A673 (cell line): ENCODE results near the gene ACOT4. TPM values are rescaled to one million over a fixed set of nuclear protein-coding genes. Genes with fewer than 3 reads are reported as not detected.
A peak's percentile ranks its signal among the peaks of the same experiment; 100 is the strongest.
"Not testable (repeated sequence)": the region's sequence is repeated elsewhere in the genome, so short reads cannot be mapped to it uniquely, and the experiment has no call there.

ENCODE experiments used
- BruUV-seq: library from RNA; stranded (reverse); fragments of 400-500 nt; replicated peaks from 2 replicates; lab custom pipeline; 2021; lab: Mats Ljungman, UMichigan
- CTCF ChIA-PET: fragments of 300-600 bp; sonication (Branson Sonifier 250); formaldehyde crosslinking; loops from one replicate; lab custom pipeline; 2022; ENCODE audit warnings: antibody characterized with exemption; lab: Charles Lee
- POLR2A ChIA-PET: fragments of 300-600 bp; sonication (Branson Sonifier 250); formaldehyde crosslinking; loops from one replicate; lab custom pipeline; 2022; ENCODE audit warnings: antibody characterized with exemption; ENCODE audit not compliant: low non-redundant PET; lab: Charles Lee
- DNase-seq: peaks from one replicate; pipeline ENCODE4 v3.0.0-alpha.2; 2015; ENCODE audit warnings: low spot score
- H3K27ac ChIP-seq: fragments of 200-600 bp; sonication (generic); 2 replicates; pipeline ENCODE4 v1.5.1; 2016; ENCODE audit warnings: mixed run types, low read depth, mild to moderate bottlenecking, mixed read lengths, antibody characterized with exemption, low read length; ENCODE audit not compliant: poor library complexity, severe bottlenecking
- H3K27me3 ChIP-seq: fragments of 200-600 bp; sonication (generic); replicated peaks from 2 replicates; pipeline ENCODE4 v1.6.1; 2017; ENCODE audit warnings: mixed run types, low read depth, mild to moderate bottlenecking, mixed read lengths, antibody characterized with exemption, low read length; ENCODE audit not compliant: insufficient read depth, poor library complexity
- H3K36me3 ChIP-seq: fragments of 200-600 bp; sonication (generic); 2 replicates; pipeline ENCODE4 v1.6.1; 2016; ENCODE audit warnings: mixed run types, mild to moderate bottlenecking, mixed read lengths, antibody characterized with exemption, low read length; ENCODE audit not compliant: insufficient read depth, poor library complexity, severe bottlenecking
- H3K4me1 ChIP-seq: fragments of 200-600 bp; sonication (generic); 2 replicates; pipeline ENCODE4 v1.6.1; 2017; ENCODE audit warnings: mixed run types, mild to moderate bottlenecking, mixed read lengths, antibody characterized with exemption, low read length; ENCODE audit not compliant: insufficient read depth, poor library complexity, severe bottlenecking
- H3K4me3 ChIP-seq: fragments of 200-600 bp; sonication (generic); 2 replicates; pipeline ENCODE4 v1.5.1; 2016; ENCODE audit warnings: low read depth, mixed run types, mild to moderate bottlenecking, mixed read lengths, low read length; ENCODE audit not compliant: poor library complexity, severe bottlenecking
- H3K9me3 ChIP-seq: fragments of 200-600 bp; sonication (generic); 2 replicates; pipeline ENCODE4 v1.6.1; 2016; ENCODE audit warnings: mixed run types, low read depth, mild to moderate bottlenecking, mixed read lengths, antibody characterized with exemption, low read length; ENCODE audit not compliant: poor library complexity, severe bottlenecking
- EZH2 ChIP-seq: fragments of 200-600 bp; sonication (generic); IDR thresholded peaks from 2 replicates; pipeline ENCODE4 v1.6.1; 2017; ENCODE audit warnings: borderline replicate concordance, low read depth, mild to moderate bottlenecking, mixed read lengths, antibody characterized with exemption, low read length; ENCODE audit not compliant: poor library complexity, severe bottlenecking
- intact Hi-C: fragments of 100-400 bp; cut with micrococcal nuclease; formaldehyde crosslinking; loops from one replicate; pipeline ENCODE4 v1.10.0; 2022; ENCODE audit not compliant: unreplicated experiment
- total RNA-seq: library from RNA; stranded (reverse); gene quantifications from 2 replicates; pipeline ENCODE4 v1.2.3, GENCODE V29; 2021
- TF ChIP-seq, protein P1 (sequence below): fragments of 300-800, 200-600 bp; sonication (generic); conservative IDR thresholded peaks from 2 replicates; pipeline ENCODE4 v1.5.1; 2017; ENCODE audit warnings: low read depth, mild to moderate bottlenecking, antibody characterized with exemption, low read length, moderate library complexity, mixed read lengths

The ACOT4 gene
- total RNA-seq, 1 experiment from 2014 or later, result 0.28 TPM

DNA sequence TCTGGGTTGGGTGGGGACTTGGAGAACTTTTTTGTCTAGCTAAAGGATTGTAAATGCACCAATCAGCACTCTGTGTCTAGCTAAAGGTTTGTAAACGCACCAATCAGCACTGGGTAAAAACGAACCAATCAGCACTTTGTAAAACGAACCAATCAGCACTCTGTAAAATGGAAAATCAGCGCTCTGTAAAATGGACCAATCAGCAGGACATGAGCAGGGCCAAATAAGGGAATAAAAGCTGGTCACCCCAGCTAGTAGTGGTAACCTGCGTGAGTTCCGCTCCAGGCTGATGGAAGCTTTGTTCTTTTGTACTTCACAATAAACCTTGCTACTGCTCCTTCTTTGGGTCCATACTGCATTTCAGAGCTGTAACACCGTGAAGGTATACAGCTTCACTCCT is 24.3 kb upstream of the ACOT4 start:
- peaks cover 7% of the 10 kb centered on the region for H3K4me1 ChIP-seq
- CTCF ChIA-PET, result interaction anchor here (0.6 to 1.1 kb wide), 3 partner anchors 29 to 96 kb away, joined by 3 to 14 read pairs (median 5); no protein-coding TSS in a partner anchor
- H3K9me3 ChIP-seq, result no peaks in the 10 kb centered on the region
- H3K36me3 ChIP-seq, result no peaks in the 10 kb centered on the region
- DNase-seq, result no peak
- POLR2A ChIA-PET, result interaction anchor here (0.6 kb wide), 1 partner anchor 30 kb away, joined by 10 read pairs; the partner anchor contains the start of gene ACOT1
- TF ChIP-seq, protein P1, sequence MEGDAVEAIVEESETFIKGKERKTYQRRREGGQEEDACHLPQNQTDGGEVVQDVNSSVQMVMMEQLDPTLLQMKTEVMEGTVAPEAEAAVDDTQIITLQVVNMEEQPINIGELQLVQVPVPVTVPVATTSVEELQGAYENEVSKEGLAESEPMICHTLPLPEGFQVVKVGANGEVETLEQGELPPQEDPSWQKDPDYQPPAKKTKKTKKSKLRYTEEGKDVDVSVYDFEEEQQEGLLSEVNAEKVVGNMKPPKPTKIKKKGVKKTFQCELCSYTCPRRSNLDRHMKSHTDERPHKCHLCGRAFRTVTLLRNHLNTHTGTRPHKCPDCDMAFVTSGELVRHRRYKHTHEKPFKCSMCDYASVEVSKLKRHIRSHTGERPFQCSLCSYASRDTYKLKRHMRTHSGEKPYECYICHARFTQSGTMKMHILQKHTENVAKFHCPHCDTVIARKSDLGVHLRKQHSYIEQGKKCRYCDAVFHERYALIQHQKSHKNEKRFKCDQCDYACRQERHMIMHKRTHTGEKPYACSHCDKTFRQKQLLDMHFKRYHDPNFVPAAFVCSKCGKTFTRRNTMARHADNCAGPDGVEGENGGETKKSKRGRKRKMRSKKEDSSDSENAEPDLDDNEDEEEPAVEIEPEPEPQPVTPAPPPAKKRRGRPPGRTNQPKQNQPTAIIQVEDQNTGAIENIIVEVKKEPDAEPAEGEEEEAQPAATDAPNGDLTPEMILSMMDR, result no peak
- no peak for TF ChIP-seq EZH2
- no peaks in the 10 kb centered on the region for H3K27me3 ChIP-seq
- no TSS peak for BruUV-seq
- no peak overlapping the region for H3K27ac ChIP-seq
- H3K4me3 ChIP-seq, result no peak overlapping the region
- intact Hi-C loops, result no loop called here

DNA sequence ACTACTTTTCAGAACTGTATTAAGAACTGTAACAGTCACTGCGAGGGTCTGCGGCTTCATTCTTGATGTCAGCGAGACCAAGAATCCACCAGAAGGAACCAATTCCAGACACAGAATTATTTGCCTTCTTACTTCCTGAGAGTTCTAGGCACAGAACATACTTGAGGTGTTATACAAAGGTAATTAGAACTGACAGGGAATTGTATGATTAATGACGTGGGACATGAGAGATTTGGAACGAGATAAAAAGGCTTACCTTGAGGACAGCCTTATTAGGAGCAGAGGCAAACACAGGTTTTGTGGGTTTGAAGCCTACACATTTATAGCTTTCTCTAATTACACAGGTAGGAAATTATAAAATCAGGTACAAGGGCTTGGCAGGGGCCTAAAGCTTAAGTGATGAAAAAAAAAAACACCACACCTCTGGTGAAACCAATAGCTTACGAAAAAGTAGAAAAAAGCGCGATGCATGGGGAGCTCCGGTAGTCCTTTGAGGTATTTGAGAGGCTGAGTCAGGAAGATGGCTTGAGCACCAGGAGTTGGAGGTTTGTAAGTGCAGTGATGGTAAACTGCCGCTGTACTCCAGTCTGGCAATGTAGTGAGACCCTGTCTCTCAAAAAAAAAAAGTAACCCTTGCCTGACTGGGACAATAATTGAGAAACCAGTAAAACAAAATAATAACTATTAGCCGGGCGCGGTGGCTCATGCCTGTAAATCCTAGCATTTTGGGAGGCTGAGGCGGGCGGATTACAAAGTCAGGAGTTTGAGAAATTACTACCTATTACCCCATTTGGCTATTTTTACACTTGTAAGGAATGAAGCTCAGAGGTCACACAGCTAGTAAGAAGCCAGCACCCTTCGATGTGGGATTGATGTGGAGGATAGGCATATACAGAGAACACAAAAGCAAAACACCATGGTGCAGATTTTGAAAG is 23.5 kb upstream of the ACOT4 start:
- Histone ChIP-seq H3K27me3 (no peaks in the 10 kb centered on the region), H3K9me3 (no peaks in the 10 kb centered on the region), H3K4me3 (peak overlapping the region; percentile 51), H3K36me3 (no peaks in the 10 kb centered on the region), H3K27ac (peak overlapping the region; percentile 79), H3K4me1 (peaks cover 7% of the 10 kb centered on the region)
- ChIA-PET POLR2A (interaction anchor here (0.5 to 0.6 kb wide), 4 partner anchors 41 to 565 kb away, joined by 3 to 9 read pairs (median 6); a partner anchor contains a TSS), CTCF (interaction anchor here (0.6 to 1.1 kb wide), 2 partner anchors 30 to 60 kb away, joined by 3 to 14 read pairs; no protein-coding TSS in a partner anchor)
- BruUV-seq, result no TSS peak
- DNase-seq, result no peak
- intact Hi-C loops, result no loop called here
- no peak for TF ChIP-seq EZH2
- TF ChIP-seq, protein P1, result no peak

DNA sequence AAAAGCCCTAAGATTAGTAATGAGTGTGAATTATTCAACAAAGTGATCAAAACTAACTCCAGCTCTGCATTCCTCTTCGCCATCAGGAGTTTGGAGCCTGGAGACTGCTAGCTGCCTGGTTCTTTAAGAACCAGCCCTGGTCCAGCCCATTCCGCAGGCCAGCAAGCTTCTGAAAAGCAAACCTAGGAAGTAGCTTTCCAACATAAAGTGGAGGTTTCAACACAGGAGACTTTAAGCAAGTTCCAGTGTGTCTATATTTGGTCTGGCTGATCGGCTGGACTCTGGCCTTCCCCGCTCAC is 22.8 kb upstream of the ACOT4 start:
- intact Hi-C loops, H3K27me3 ChIP-seq, CTCF ChIA-PET, DNase-seq, H3K4me1 ChIP-seq, H3K36me3 ChIP-seq, H3K9me3 ChIP-seq: not testable (repeated sequence)
- Histone ChIP-seq H3K4me3 (peak overlapping the region; percentile 51), H3K27ac (peak overlapping the region; percentile 79)
- TSS peak; percentile 79 for BruUV-seq
- POLR2A ChIA-PET, result interaction anchor here (0.6 kb wide), 3 partner anchors 40 to 566 kb away, joined by 3 to 8 read pairs (median 3); no protein-coding TSS in a partner anchor

DNA sequence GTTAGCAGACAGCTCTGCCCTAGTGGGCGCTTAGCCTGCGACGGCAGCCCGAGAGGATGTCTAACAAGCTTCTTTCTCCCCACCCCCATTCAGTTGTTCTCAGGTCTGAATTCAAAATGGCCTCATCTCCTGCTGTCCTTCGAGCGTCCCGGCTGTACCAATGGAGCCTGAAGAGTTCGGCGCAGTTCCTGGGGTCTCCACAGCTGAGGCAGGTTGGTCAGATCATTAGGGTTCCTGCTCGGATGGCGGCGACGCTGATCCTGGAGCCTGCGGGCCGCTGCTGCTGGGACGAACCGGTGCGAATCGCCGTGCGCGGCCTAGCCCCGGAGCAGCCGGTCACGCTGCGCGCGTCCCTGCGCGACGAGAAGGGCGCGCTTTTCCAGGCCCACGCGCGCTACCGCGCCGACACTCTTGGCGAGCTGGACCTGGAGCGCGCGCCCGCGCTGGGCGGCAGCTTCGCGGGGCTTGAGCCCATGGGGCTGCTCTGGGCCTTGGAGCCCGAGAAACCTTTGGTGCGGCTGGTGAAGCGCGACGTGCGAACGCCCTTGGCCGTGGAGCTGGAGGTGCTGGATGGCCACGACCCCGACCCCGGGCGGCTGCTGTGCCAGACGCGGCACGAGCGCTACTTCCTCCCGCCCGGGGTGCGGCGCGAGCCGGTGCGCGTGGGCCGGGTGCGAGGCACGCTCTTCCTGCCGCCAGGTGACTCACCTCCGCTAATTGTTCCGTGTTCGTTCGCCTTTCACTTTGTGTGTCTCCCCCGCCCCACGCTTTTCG is 22.3 kb upstream of the ACOT4 start, which contains the start of gene ACOT2:
TSS of gene ACOT2 (plus strand) at position 29 of the 774 bp plus-strand sequence. CDS start at position 57, 28 bp downstream.
- intact Hi-C loops, H3K9me3 ChIP-seq, H3K27me3 ChIP-seq, CTCF ChIA-PET, H3K36me3 ChIP-seq, H3K4me1 ChIP-seq: not testable (repeated sequence)
- POLR2A ChIA-PET, result interaction anchor here (0.6 kb wide), 3 partner anchors 40 to 567 kb away, joined by 3 to 8 read pairs (median 3); no protein-coding TSS in a partner anchor
- BruUV-seq, result TSS peak; percentile 62
- peak within 1 kb of the TSS; percentile 79 for H3K27ac ChIP-seq
- peak within 1 kb of the TSS; percentile 51 for H3K4me3 ChIP-seq
- peak; percentile 89 for DNase-seq
